ENCODE data around the gene KCNJ12.
"Not testable (repeated sequence)": the region's sequence is repeated elsewhere in the genome, so short reads cannot be mapped to it uniquely, and the experiment has no call there.

DNA sequence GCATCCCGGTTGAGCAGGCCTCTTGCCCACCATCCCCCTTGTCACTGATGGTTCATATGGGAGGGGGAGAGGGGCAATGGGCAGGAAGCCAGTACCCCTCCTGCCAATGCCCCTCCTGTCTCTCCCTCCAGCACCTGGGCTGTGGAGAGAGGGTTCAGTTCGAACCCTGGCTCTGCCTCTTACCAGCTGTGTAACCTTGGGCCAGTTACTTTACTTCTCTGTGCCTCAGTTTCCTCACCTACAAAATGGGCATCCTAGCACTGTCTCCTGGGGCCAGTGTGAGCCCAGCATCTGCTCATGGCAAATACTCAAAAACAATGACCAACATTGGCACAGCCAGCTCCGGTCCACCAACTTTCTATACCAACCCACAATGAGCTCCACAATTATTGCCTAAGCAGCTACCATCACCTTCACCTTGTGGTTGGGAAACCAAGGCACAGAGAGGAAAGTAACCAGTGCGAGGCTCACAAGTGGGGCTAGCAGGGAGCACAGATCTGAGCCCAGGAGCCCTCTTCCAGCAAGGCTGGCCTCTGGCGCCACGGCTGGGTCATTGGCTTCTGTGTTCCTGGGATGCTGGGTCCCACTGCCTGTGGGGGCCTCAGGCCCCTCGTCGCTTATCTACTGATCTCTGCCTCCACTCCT is 38.1 kb upstream of the KCNJ12 start:
- TF ChIP-seq, protein P1, sequence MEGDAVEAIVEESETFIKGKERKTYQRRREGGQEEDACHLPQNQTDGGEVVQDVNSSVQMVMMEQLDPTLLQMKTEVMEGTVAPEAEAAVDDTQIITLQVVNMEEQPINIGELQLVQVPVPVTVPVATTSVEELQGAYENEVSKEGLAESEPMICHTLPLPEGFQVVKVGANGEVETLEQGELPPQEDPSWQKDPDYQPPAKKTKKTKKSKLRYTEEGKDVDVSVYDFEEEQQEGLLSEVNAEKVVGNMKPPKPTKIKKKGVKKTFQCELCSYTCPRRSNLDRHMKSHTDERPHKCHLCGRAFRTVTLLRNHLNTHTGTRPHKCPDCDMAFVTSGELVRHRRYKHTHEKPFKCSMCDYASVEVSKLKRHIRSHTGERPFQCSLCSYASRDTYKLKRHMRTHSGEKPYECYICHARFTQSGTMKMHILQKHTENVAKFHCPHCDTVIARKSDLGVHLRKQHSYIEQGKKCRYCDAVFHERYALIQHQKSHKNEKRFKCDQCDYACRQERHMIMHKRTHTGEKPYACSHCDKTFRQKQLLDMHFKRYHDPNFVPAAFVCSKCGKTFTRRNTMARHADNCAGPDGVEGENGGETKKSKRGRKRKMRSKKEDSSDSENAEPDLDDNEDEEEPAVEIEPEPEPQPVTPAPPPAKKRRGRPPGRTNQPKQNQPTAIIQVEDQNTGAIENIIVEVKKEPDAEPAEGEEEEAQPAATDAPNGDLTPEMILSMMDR (IDR thresholded peaks at IDR 0.05; ENCODE audit: borderline replicate concordance, extremely low read depth, low read length, poor library complexity, severe bottlenecking): not testable (repeated sequence)
- not testable (repeated sequence) for TF ChIP-seq EZH2 (IDR thresholded peaks at IDR 0.05; ENCODE audit: borderline replicate concordance, low read depth, low read length, severe bottlenecking)
